ENCODE data around the gene PPM1H. TPM values are rescaled to one million over a fixed set of nuclear protein-coding genes. Genes with fewer than 3 reads are reported as not detected.

Gene PPM1H
- total and polyA plus RNA-seq, 11 donors, result 1.3 to 9.6 (median 4.9) TPM

DNA sequence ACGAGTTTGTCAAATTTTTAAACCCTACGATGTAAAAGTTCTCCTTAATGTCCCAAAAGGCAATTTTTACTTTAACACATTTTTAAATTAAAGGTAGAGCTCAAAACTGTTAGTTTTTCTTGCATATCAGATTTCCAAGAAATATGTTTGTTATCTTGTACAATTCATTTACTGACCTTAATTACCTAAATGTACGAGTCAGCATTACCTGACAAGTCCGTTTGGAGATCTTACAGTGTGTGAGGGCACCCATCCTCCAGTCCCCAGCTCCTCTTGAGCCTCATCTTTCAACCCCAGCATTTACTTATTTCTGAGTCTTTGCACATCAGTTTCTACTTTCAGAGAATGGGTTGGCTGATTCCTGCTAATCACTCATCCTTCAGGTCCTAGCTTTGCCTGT is 23.7 kb downstream of the PPM1H start:
- no peak overlapping the region for H3K27ac ChIP-seq
- intact Hi-C loops (cut with DNase I), result no loop called here
- H3K4me3 ChIP-seq, result no peak overlapping the region
- TF ChIP-seq POLR2A (IDR thresholded peaks at IDR 0.05), result no peak
- TF ChIP-seq CTCF (IDR thresholded peaks at IDR 0.05), result no peak
- DNase-seq (no peak), ATAC-seq (no peak)
- H3K27me3 ChIP-seq, result no peaks in the 10 kb centered on the region
- H3K36me3 ChIP-seq, result no peaks in the 10 kb centered on the region
- 92 to 95% (median 94%) methylated on average over 4 of the region's 4 CpGs for WGBS, 4 donors
- peaks cover 0 to 23% (median 5%) of the 10 kb centered on the region in 12 donors for H3K4me1 ChIP-seq
- no peaks in the 10 kb centered on the region for H3K9me3 ChIP-seq

GRCh38 chr12:62910549-62911169 is 24.3 kb downstream of the PPM1H start:
- TF ChIP-seq POLR2A (IDR thresholded peaks at IDR 0.05) (no peak), CTCF (IDR thresholded peaks at IDR 0.05) (no peak)
- WGBS, 4 donors, result 34 to 64% (median 52%) methylated on average over 5 of the region's 5 CpGs
- DNase-seq (no peak), ATAC-seq (no peak)
- Histone ChIP-seq H3K9me3 (no peaks in the 10 kb centered on the region), H3K4me1 (peaks cover 0 to 20% (median 5%) of the 10 kb centered on the region in 12 donors), H3K27ac (no peak overlapping the region), H3K4me3 (no peak overlapping the region), H3K36me3 (no peaks in the 10 kb centered on the region), H3K27me3 (no peaks in the 10 kb centered on the region)
- intact Hi-C loops (cut with DNase I), result no loop called here

GRCh38 chr12:62909340-62909739 is 25.6 kb downstream of the PPM1H start:
- WGBS, 4 donors, result 94 to 100% (median 98%) methylated on average over 1 of the region's 1 CpG
- Histone ChIP-seq H3K27me3 (no peaks in the 10 kb centered on the region), H3K9me3 (no peaks in the 10 kb centered on the region), H3K4me1 (peaks cover 0 to 16% (median under 1%) of the 10 kb centered on the region in 12 donors), H3K27ac (no peak overlapping the region), H3K4me3 (no peak overlapping the region), H3K36me3 (no peaks in the 10 kb centered on the region)
- TF ChIP-seq CTCF (IDR thresholded peaks at IDR 0.05), result no peak
- no peak for TF ChIP-seq POLR2A (IDR thresholded peaks at IDR 0.05)
- ATAC-seq (no peak), DNase-seq (no peak)
- intact Hi-C loops (cut with DNase I), result no loop called here

DNA sequence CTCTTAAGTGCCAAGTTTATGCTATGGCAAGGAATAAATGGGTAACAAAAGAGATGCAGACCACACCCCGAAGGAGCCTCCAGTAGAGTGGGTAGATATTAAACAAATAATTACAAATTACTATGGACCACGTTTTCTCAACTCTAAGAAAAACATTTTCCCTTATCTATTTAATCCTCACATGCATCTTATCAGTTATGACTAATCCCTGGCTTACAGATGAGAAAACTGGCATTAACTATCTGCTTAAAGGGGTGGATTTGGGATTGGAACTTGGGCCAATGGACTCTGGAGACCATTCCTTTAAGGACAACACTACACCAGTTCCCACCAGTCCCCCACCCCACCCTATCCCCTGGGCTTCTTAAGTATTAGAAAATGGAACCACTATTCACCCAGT is 26.3 kb downstream of the PPM1H start:
- Histone ChIP-seq H3K27ac (no peak overlapping the region), H3K27me3 (no peaks in the 10 kb centered on the region), H3K36me3 (no peaks in the 10 kb centered on the region), H3K4me1 (peaks cover 0 to 19% (median 4%) of the 10 kb centered on the region in 12 donors), H3K9me3 (no peaks in the 10 kb centered on the region), H3K4me3 (no peak overlapping the region)
- 79 to 82% (median 80%) methylated on average over 2 of the region's 2 CpGs for WGBS, 4 donors
- TF ChIP-seq CTCF (IDR thresholded peaks at IDR 0.05) (no peak), POLR2A (IDR thresholded peaks at IDR 0.05) (no peak)
- DNase-seq (no peak), ATAC-seq (no peak)
- intact Hi-C loops (cut with DNase I), result no loop called here

Measured in heart left ventricle (tissue), 16 donors.